Measurements from ENCODE around the gene RINL.

DNA sequence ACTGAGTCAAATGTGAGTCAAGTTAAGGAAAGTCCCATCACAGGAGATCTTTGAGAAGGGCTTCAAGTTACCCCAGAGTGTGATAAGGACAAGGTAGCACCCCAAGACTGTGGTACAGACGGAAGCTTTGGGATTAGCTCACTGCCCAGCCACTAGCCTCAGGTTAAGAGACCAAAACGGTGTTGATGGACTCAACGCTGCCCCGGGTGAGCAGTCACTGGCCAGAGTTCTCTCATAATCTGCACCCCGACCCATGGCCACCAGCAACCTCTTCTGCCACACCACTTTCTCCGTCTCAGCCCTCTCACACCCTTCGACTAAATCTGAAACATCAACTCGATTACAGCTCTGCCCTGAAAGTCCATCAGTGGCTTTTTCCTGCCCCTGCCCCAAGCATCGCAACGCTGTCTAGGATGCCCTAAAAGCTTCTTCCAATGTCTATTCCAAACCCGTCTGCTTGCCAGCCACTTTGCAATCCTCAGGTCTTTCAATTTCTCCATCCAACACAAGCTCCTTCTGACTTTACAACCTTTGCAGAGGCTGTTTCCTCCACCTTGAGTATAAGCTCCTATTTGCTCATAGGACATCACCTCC, 33.9 kb downstream of the RINL start:
- TF ChIP-seq, protein P1, sequence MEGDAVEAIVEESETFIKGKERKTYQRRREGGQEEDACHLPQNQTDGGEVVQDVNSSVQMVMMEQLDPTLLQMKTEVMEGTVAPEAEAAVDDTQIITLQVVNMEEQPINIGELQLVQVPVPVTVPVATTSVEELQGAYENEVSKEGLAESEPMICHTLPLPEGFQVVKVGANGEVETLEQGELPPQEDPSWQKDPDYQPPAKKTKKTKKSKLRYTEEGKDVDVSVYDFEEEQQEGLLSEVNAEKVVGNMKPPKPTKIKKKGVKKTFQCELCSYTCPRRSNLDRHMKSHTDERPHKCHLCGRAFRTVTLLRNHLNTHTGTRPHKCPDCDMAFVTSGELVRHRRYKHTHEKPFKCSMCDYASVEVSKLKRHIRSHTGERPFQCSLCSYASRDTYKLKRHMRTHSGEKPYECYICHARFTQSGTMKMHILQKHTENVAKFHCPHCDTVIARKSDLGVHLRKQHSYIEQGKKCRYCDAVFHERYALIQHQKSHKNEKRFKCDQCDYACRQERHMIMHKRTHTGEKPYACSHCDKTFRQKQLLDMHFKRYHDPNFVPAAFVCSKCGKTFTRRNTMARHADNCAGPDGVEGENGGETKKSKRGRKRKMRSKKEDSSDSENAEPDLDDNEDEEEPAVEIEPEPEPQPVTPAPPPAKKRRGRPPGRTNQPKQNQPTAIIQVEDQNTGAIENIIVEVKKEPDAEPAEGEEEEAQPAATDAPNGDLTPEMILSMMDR (IDR thresholded peaks at IDR 0.05), result no peak
- no peak for TF ChIP-seq POLR2A (IDR thresholded peaks at IDR 0.05)

Data from lower leg skin (tissue), 3 donors.